ENCODE data around the gene MED31.
A peak's percentile ranks its signal among the peaks of the same experiment; 100 is the strongest.
"Not testable (repeated sequence)": the region's sequence is repeated elsewhere in the genome, so short reads cannot be mapped to it uniquely, and the experiment has no call there.

The MED31 gene

GRCh38 chr17:6677158-6677831 is 25.9 kb upstream of the MED31 start:
- DNase-seq (ENCODE audit: low spot score): no peak

GRCh38 chr17:6676802-6677157 is 25.4 kb upstream of the MED31 start:
- no peak for DNase-seq (ENCODE audit: low spot score)

- peak; percentile 77 for DNase-seq (ENCODE audit: low spot score)
These were observed 23.9 kb upstream of the MED31 start for GRCh38 chr17:6675201-6675825.

- no peak for DNase-seq (ENCODE audit: low spot score)
These were observed 23.2 kb upstream of the MED31 start for GRCh38 chr17:6674586-6674985.

GRCh38 chr17:6671431-6671830 is 20.0 kb upstream of the MED31 start:
- no peak for DNase-seq (ENCODE audit: low spot score)

GRCh38 chr17:6670999-6671398 is 19.6 kb upstream of the MED31 start:
- DNase-seq (ENCODE audit: low spot score): no peak

- DNase-seq (ENCODE audit: low spot score): no peak
These were observed 19.2 kb upstream of the MED31 start for GRCh38 chr17:6670571-6670970.

GRCh38 chr17:6669479-6670212 is 18.2 kb upstream of the MED31 start:
- DNase-seq (ENCODE audit: low spot score): no peak

- DNase-seq (ENCODE audit: low spot score): no peak
These were observed 17.5 kb upstream of the MED31 start for GRCh38 chr17:6668727-6669425.

- DNase-seq (ENCODE audit: low spot score): no peak
These were observed 16.8 kb upstream of the MED31 start for GRCh38 chr17:6668219-6668618.

GRCh38 chr17:6667516-6667915 is 16.1 kb upstream of the MED31 start:
- DNase-seq (ENCODE audit: low spot score): no peak

- DNase-seq (ENCODE audit: low spot score): no peak
These were observed 15.2 kb upstream of the MED31 start for GRCh38 chr17:6666557-6666956.

GRCh38 chr17:6666077-6666521 is 14.7 kb upstream of the MED31 start:
- peak; percentile 64 for DNase-seq (ENCODE audit: low spot score)

- not testable (repeated sequence) for DNase-seq (ENCODE audit: low spot score)
These were observed 11.8 kb upstream of the MED31 start for GRCh38 chr17:6663200-6663599.

- DNase-seq (ENCODE audit: low spot score): no peak
These were observed 10.1 kb upstream of the MED31 start for GRCh38 chr17:6661464-6661848.

- no peak for DNase-seq (ENCODE audit: low spot score)
These were observed 9.5 kb upstream of the MED31 start for GRCh38 chr17:6660805-6661463.

GRCh38 chr17:6660101-6660500 is 8.7 kb upstream of the MED31 start:
- DNase-seq (ENCODE audit: low spot score): no peak

- DNase-seq (ENCODE audit: low spot score): not testable (repeated sequence)
These were observed 7.0 kb upstream of the MED31 start for GRCh38 chr17:6658411-6658810.

GRCh38 chr17:6657633-6658287 is 6.4 kb upstream of the MED31 start:
- DNase-seq (ENCODE audit: low spot score): no peak

- DNase-seq (ENCODE audit: low spot score): not testable (repeated sequence)
These were observed 5.6 kb upstream of the MED31 start for GRCh38 chr17:6656797-6657632.
